Measurements from ENCODE around the gene NR5A1. TPM values are rescaled to one million over a fixed set of nuclear protein-coding genes. Genes with fewer than 3 reads are reported as not detected.

Gene NR5A1
- total RNA-seq, 4 donors from 2014 or later: 0.17 TPM; not detected in 3

GRCh38 chr9:124496075-124496449 lies 11.1 kb downstream of the NR5A1 start:
- Histone ChIP-seq H3K27ac (replicated peaks in 1 of 4) (no peak overlapping the region), H3K4me3 (no peak overlapping the region), H3K36me3 (no peaks in the 10 kb centered on the region), H3K4me1 (no peaks in the 10 kb centered on the region), H3K9me3 (no peaks in the 10 kb centered on the region), H3K27me3 (peaks cover 0 to 81% (median 1%) of the 10 kb centered on the region in 4 donors)
- TF ChIP-seq POLR2A (IDR thresholded peaks at IDR 0.05; ENCODE audit: low read depth): no peak
- TF ChIP-seq EP300 (IDR thresholded peaks at IDR 0.05): no peak
- intact Hi-C loops (cut with DNase I): no loop called here
- DNase-seq (ENCODE audit: extremely low spot score): no peak
- WGBS: 92% methylated on average over 3 of the region's 3 CpGs

GRCh38 chr9:124495126-124496074 lies 11.8 kb downstream of the NR5A1 start:
- no peak for DNase-seq (ENCODE audit: extremely low spot score)
- peaks cover 0 to 81% (median 0%) of the 10 kb centered on the region in 4 donors for H3K27me3 ChIP-seq
- WGBS: 83% methylated on average over 26 of the region's 31 CpGs

GRCh38 chr9:124493794-124494479 lies 13.3 kb downstream of the NR5A1 start:
- no peaks in the 10 kb centered on the region for H3K36me3 ChIP-seq

More at GRCh38 chr9:124495126-124496074, 11.8 kb downstream of the NR5A1 start:
- Histone ChIP-seq H3K4me3 (no peak overlapping the region), H3K4me1 (no peaks in the 10 kb centered on the region), H3K27ac (replicated peaks in 1 of 4) (no peak overlapping the region), H3K36me3 (no peaks in the 10 kb centered on the region), H3K9me3 (no peaks in the 10 kb centered on the region)
- no peak for TF ChIP-seq POLR2AphosphoS5 (IDR thresholded peaks at IDR 0.05)
- no peak for TF ChIP-seq POLR2A (IDR thresholded peaks at IDR 0.05; ENCODE audit: low read depth)
- TF ChIP-seq CTCF (IDR thresholded peaks at IDR 0.05): no peak
- no peak for TF ChIP-seq EP300 (IDR thresholded peaks at IDR 0.05)
- intact Hi-C loops (cut with DNase I): no loop called here

GRCh38 chr9:124493218-124493617 lies 14.0 kb downstream of the NR5A1 start:
- TF ChIP-seq POLR2A (IDR thresholded peaks at IDR 0.05; ENCODE audit: low read depth) (no peak), POLR2AphosphoS5 (IDR thresholded peaks at IDR 0.05) (no peak), EP300 (IDR thresholded peaks at IDR 0.05) (no peak), CTCF (IDR thresholded peaks at IDR 0.05) (no peak)
- 95% methylated on average over 4 of the region's 4 CpGs for WGBS
- no peaks in the 10 kb centered on the region for H3K9me3 ChIP-seq
- intact Hi-C loops (cut with DNase I): no loop called here
- no peaks in the 10 kb centered on the region for H3K36me3 ChIP-seq
- H3K4me3 ChIP-seq: no peak overlapping the region
- H3K27me3 ChIP-seq: peaks cover 0 to 81% (median 0%) of the 10 kb centered on the region in 4 donors
- DNase-seq (ENCODE audit: extremely low spot score): no peak
- H3K4me1 ChIP-seq: no peaks in the 10 kb centered on the region
- H3K27ac ChIP-seq (replicated peaks in 1 of 4): no peak overlapping the region

More at GRCh38 chr9:124493794-124494479, 13.3 kb downstream of the NR5A1 start:
- no peak for DNase-seq (ENCODE audit: extremely low spot score)
- H3K4me3 ChIP-seq: no peak overlapping the region
- no peaks in the 10 kb centered on the region for H3K9me3 ChIP-seq
- H3K27me3 ChIP-seq: peaks cover 0 to 81% (median 0%) of the 10 kb centered on the region in 4 donors
- TF ChIP-seq EP300 (IDR thresholded peaks at IDR 0.05) (no peak), CTCF (IDR thresholded peaks at IDR 0.05) (no peak), POLR2AphosphoS5 (IDR thresholded peaks at IDR 0.05) (no peak), POLR2A (IDR thresholded peaks at IDR 0.05; ENCODE audit: low read depth) (no peak)
- WGBS: 79% methylated on average over 13 of the region's 18 CpGs
- no peak overlapping the region for H3K27ac ChIP-seq (replicated peaks in 1 of 4)
- intact Hi-C loops (cut with DNase I): no loop called here
- H3K4me1 ChIP-seq: no peaks in the 10 kb centered on the region

GRCh38 chr9:124492818-124493217 lies 14.4 kb downstream of the NR5A1 start:
- DNase-seq (ENCODE audit: extremely low spot score): no peak
- 100% methylated on average over 3 of the region's 19 CpGs for WGBS
- TF ChIP-seq EP300 (IDR thresholded peaks at IDR 0.05): no peak
- TF ChIP-seq POLR2A (IDR thresholded peaks at IDR 0.05; ENCODE audit: low read depth): no peak
- TF ChIP-seq CTCF (IDR thresholded peaks at IDR 0.05): no peak
- TF ChIP-seq POLR2AphosphoS5 (IDR thresholded peaks at IDR 0.05): no peak
- Histone ChIP-seq H3K27me3 (peaks cover 0 to 82% (median 0%) of the 10 kb centered on the region in 4 donors), H3K4me1 (no peaks in the 10 kb centered on the region), H3K36me3 (no peaks in the 10 kb centered on the region), H3K27ac (replicated peaks in 1 of 4) (no peak overlapping the region), H3K4me3 (no peak overlapping the region), H3K9me3 (no peaks in the 10 kb centered on the region)
- intact Hi-C loops (cut with DNase I): no loop called here

Measured in esophagus muscularis mucosa (tissue), 4 donors.